Measurements from ENCODE around the gene SFMBT1.

- TF ChIP-seq, protein P1, sequence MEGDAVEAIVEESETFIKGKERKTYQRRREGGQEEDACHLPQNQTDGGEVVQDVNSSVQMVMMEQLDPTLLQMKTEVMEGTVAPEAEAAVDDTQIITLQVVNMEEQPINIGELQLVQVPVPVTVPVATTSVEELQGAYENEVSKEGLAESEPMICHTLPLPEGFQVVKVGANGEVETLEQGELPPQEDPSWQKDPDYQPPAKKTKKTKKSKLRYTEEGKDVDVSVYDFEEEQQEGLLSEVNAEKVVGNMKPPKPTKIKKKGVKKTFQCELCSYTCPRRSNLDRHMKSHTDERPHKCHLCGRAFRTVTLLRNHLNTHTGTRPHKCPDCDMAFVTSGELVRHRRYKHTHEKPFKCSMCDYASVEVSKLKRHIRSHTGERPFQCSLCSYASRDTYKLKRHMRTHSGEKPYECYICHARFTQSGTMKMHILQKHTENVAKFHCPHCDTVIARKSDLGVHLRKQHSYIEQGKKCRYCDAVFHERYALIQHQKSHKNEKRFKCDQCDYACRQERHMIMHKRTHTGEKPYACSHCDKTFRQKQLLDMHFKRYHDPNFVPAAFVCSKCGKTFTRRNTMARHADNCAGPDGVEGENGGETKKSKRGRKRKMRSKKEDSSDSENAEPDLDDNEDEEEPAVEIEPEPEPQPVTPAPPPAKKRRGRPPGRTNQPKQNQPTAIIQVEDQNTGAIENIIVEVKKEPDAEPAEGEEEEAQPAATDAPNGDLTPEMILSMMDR (IDR thresholded peaks at IDR 0.05) = no peak
- TF ChIP-seq POLR2A (IDR thresholded peaks at IDR 0.05) = no peak
Observed at GRCh38 chr3:53011324-53011723, 34.5 kb downstream of the SFMBT1 start.
